NCI-H1092 treated with DMSO at 0.1 percent for 48 hours (cell line): ENCODE results near the gene SLC22A31.
"Not testable (repeated sequence)": the region's sequence is repeated elsewhere in the genome, so short reads cannot be mapped to it uniquely, and the experiment has no call there.

Experiments used
- DNase-seq: peaks from one replicate; lab custom pipeline; 2025; lab: John Stamatoyannopoulos, UW

SLC22A31 gene

DNA sequence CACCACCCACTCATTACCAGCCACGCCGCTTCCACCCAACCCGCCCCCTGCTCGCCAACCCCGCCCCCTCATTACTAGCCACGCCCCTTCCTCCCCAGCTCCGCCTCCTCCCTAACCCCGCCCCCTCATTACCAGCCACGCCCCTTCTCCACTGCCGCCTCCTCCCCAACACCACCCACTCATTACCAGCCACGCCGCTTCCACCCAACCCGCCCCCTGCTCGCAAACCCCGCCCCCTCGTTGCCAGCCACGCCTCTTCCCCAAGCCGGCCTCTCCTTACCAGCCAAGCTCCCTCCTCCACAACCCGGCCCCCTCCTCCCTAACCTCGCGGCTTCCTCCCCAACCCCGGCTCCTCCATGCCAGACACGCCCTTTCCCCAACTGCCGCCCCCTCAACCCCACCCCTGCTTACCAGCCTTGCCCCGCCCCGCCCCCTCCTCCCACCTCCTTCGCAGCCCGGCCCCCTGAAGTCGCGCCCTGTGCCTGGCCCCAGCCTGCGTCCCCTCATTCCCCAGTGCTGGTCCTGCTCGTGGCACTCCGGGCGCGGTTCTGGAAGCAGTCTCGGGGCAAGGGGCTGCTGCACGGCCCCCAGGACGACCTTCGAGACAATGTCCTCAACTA, 7.3 kb downstream of the SLC22A31 start:
- DNase-seq = no peak

DNA sequence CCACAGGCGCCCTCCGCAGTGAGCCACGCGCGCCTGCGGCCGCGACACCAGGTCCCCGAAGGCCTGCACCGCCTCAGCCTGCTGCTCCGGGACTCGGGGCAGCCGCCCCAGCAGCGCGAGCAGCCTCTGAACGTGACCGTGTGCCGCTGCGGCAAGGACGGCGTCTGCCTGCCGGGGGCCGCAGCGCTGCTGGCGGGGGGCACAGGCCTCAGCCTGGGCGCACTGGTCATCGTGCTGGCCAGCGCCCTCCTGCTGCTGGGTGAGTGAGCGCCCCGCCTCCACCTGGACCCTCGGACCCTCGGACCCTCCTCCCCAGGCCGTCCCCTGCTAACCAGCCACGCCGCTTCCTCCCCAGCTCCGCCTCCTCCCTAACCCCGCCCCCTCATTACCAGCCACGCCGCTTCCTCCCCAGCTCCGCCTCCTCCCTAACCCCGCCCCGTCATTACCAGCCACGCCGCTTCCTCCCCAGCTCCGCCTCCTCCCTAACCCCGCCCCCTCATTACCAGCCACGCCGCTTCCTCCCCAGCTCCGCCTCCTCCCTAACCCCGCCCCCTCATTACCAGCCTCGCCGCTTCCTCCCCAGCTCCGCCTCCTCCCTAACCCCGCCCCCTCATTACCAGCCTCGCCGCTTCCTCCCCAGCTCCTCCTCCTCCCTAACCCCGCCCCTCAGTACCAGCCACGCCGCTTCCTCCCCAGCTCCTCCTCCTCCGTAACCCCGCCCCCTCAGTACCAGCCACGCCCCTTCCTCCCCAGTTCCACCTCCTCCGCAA, 8.0 kb downstream of the SLC22A31 start:
- DNase-seq = peak; percentile 18

DNA sequence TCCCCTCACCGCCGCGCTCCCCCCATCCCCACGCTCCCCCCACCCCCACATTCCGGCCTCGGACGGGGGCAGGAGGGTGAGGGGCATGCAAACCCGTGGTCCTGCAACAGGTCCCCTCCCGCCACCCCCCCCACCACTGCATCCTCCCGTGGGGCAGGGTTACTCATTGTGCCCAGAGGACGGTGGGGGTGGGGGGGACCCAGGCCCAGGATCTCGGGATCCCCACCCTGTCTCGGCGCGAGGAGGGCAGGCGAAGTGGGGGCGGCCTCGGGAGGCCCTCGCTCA, 8.5 kb downstream of the SLC22A31 start:
- DNase-seq = no peak

DNA sequence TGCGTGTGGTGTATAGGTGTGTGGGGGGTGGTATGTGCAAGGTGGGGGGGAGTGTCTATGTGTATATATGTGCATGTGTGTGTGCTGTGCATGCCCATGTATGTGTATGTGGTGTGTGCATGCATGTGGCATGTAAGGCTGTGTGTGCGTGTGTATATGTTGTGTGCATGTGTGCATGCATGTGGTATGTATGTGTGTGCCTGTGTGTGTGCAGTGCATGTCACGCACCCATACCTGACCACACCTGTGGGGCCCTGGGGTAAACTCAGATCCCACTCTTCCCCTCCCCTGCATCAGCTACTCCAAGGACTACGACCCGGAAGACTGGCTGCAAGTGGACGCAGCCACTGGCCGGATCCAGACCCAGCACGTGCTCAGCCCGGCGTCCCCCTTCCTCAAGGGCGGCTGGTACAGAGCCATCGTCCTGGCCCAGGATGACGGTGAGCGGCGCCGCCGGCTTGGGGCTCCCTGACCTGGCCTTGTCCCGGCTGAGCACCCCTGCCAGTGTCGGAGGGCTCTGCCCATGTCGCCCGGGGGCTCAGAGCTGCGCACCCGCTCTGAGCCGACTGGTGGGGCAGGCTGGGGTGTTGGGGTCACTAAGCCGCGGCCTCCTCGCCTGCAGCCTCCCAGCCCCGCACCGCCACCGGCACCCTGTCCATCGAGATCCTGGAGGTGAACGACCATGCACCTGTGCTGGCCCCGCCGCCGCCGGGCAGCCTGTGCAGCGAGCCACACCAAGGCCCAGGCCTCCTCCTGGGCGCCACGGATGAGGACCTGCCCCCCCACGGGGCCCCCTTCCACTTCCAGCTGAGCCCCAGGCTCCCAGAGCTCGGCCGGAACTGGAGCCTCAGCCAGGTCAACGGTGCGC, 9.1 kb downstream of the SLC22A31 start:
- no peak for DNase-seq

DNA sequence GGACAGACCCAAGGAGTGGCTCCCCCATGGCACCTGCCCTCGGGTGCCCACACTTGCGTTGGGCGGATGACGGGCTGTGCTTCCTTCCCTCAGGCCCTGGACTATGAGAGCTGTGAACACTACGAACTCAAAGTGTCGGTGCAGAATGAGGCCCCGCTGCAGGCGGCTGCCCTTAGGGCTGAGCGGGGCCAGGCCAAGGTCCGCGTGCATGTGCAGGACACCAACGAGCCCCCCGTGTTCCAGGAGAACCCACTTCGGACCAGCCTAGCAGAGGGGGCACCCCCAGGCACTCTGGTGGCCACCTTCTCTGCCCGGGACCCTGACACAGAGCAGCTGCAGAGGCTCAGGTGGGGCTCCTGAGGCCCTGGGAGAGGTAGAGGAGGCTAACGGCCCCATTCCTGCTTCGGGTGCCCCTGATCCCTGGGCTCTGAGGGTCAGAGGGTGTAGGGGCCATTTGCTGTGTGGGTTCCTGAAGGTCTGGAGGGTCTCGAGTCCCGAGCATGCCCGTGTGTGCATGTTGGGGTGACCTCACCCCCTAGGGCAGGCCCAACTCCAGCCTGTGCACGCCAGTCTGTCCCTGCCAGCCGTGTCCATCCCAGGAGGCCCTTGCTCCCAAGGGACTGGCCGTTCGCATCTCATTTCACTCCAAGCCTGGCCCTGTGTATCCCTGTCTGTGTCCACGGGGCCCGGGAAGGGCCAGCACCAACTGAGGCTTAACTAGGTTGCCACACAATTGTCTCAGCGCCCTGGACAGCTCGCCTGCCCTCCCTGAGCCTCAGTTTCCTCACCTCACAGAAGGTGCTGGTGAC, 10.0 kb downstream of the SLC22A31 start:
- no peak for DNase-seq

DNA sequence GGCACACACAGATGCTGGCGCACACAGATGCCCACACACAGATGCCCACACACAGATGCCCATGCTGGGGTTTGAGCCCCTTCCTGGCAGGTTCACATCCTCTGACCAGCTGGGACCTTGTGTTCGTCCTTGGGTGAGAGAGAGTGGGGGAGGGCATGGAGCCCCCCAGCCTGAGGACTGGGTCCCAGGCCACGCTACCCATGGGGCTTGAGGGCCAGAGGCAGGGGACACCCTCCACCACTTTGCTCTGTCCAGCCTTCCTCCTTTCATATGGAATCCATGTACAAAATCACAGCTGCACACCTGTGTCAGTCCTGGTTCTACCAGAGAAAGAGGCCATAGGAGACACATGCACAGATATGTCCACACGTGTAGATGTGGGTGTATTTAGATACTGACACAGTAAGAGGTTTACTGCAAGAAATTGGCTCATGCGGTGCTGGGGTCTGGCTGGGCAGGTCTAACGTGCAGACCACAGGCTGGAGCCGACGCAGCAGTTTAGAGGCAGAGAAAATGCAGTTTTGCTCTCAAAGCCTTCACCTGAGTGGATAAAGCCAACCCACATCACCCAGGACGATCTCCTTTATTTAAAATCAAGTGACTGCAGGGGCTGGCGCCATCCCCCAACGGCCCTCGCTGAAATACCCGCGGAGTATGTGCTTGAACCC, 10.8 kb downstream of the SLC22A31 start:
- no peak for DNase-seq

DNA sequence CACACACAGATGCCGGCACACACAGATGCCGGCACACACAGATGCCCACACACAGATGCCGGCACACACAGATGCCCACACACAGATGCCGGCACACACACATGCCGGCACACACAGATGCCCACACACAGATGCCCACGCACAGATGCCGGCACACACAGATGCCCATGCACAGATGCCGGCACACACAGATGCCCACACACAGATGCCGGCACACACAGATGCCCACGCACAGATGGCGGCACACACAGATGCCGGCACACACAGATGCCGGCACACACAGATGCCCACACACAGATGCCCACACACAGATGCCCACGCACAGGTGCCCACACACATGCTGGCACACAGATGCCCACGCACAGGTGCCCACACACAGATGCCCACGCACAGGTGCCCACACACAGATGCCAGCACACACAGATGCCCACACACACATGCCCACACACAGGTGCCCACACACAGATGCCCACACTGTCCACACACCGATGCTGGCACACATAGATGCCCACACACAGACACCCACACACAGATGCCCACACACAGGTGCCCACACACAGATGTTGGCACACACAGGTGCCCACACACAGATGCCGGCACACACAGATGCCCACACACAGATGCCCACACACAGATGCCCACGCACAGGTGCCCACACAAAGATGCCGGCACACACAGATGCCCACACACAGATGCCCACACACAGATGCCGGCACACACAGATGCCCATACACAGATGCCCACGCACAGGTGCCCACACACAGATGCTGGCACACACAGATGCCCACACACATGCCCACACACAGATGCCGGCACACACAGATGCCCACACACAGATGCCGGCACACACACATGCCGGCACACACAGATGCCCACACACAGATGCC, 11.6 kb downstream of the SLC22A31 start:
- not testable (repeated sequence) for DNase-seq

DNA sequence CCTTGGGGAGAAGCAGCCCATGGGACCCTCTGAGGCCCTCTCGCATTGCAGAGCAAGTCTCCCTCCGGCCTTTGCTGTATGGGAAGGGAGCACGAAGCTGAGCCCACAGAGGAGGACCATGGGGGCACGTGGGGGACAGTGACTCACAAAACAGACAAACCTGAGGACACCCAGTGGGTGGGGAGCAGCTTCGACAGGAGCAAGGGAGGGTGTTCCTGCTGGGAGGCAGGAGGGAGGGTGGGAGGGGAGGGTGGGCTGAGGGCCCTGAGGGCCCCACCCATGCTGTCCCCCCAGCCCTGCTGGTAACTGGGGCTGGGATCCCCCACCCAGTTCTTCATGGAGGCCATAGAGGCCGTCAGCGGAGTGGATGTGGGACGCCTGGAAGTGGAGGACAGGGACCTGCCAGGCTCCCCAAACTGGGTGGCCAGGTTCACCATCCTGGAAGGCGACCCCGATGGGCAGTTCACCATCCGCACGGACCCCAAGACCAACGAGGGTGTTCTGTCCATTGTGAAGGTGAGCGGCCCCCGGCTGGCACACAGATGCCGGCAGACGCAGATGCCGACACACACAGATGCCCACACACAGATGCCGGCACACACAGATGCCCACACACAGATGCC, 12.5 kb downstream of the SLC22A31 start:
- DNase-seq = no peak

DNA sequence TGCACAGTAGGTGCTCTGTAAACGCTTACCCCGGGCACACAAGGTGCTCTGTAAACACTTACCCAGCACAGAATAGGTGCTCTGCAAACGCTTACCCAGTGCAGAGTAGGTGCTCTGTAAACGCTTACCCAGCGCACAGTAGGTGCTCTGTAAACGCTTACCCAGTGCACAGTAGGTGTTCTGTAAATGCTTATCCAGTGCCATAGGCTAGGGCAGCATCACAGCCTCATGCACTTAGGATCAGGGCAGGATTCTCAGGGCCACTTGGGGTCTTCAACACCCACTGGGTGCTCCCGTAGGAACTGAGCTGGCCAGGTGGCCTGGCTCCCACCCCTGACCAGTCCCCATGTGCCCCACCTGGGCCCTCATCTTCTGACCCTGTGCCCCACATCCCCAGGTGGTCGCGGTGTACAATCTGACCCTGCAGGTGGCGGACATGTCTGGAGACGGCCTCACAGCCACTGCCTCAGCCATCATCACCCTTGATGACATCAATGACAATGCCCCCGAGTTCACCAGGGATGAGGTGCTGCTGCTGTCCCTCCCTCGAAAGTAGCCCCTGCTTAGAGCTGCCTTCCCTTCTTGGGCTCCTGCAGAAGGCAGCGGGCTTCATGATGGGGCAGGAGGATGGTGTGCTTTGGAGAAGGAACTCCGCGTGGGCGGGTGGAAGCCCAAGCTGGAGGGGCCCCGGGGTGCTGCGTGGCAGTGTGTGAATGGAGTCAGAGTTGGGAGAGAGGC, 13.1 kb downstream of the SLC22A31 start:
- no peak for DNase-seq

DNA sequence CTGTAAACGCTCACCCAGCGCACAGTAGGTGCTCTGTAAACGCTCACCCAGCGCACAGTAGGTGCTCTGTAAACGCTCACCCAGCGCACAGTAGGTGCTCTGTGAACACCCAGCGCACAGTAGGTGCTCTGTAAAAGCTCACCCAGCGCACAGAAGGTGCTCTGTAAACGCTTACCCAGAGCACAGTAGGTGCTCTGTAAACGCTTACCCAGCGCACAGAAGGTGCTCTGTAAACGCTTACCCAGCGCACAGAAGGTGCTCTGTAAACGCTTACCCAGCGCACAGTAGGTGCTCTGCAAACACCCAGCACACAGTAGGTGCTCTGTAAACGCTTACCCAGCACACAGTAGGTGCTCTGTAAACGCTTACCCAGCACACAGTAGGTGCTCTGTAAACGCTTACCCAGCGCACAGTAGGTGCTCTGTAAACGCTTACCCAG, 13.7 kb downstream of the SLC22A31 start:
- DNase-seq = not testable (repeated sequence)

DNA sequence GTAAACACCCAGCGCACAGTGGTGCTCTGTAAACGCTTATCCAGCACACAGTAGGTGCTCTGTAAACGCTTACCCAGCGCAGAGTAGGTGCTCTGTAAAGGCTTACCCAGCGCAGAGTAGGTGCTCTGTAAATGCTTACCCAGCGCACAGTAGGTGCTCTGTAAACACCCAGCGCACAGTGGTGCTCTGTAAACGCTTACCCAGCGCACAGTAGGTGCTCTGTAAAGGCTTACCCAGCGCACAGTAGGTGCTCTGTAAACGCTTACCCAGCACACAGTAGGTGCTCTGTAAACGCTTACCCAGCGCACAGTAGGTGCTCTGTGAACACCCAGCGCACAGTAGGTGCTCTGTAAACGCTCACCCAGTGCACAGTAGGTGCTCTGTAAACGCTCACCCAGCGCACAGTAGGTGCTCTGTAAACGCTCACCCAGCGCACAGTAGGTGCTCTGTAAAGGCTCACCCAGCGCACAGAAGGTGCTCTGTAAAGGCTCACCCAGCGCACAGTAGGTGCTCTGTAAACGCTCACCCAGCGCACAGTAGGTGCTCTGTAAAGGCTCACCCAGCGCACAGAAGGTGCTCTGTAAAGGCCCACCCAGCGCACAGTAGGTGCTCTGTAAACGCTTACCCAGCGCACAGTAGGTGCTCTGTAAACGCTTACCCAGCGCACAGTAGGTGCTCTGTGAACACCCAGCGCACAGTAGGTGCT, 14.3 kb downstream of the SLC22A31 start:
- not testable (repeated sequence) for DNase-seq

DNA sequence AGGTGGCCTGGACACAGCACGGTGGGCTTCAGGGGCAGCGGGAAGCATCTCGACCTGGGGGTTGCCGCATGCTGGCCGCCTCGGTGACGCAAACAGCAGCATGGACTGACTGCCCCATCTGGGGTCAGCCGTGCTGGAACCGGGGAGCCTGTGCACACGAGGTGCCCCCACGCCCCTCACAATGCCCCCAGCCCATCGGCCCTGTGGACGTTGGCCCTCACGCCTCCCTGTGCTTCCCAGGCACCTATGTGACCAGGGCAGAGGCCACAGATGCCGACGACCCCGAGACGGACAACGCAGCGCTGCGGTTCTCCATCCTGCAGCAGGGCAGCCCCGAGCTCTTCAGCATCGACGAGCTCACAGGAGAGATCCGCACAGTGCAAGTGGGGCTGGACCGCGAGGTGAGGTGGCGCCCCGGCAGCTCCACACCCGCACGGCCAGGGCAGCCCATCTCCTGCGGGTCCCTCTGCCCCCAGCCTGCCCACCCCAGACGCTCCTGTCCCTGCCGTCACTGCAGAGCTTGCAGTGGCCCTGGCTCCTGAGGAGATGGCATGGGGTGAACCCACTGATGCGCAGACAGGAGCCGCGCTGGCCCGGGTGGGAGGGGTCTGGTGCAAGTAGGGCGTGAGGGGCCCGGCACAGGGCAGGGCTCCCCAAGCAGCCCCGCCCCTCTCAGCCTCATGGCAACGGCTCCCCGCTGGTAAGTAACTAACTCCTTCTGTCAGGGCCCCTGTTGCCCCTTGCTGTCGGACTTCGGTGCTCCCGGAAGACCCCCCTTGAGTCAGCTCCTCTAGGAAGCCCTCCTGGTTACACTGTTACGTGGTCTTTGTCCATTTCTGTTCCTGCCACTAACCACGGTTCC, 15.2 kb downstream of the SLC22A31 start:
- no peak for DNase-seq

DNA sequence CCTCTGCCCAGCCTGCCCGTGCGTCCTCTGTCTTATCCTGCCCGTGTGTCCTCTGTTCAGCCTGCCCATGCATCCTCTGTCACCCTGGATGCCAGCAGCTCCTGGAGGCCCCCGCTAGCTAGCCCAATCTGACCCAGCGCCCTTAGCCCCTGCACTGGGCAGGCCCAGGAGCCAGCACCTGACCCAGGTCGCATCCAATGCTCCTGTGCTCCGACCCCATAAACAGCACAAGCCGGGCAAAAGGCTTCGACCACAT, 15.7 kb downstream of the SLC22A31 start:
- no peak for DNase-seq

DNA sequence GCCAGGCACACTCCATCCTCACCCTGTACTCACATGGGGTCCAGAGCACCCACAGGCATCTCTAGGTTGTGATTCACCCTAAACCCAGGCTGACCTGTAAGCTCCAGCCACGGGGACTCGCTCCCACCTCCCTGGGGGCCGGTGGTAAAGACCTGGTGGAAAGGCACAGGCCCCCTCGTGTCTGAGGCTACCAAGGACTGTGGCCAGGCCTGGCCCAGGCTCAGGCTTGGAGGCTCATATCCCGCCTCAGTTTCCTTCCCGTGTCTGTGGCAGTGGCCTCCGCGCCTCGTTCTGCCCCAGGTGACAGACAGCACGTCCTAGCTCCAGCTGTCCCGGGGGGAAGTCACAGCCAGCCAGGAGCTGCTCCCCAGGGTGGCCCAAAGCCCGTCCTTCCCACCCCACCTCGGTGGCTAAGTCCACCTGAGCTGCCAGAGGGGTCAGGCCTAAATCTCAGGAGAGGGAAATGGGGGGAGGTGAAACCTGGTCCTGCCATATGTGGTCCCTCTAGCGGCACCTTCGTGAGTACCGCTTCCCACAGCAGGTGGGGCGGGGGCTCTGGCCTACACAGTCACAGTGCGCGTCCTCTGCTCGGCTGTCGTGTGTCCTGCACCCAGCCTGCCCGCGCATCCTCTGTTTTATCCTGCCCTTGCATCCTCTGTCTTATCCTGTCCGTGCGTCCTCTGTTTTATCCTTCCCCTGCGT, 16.2 kb downstream of the SLC22A31 start:
- no peak for DNase-seq

DNA sequence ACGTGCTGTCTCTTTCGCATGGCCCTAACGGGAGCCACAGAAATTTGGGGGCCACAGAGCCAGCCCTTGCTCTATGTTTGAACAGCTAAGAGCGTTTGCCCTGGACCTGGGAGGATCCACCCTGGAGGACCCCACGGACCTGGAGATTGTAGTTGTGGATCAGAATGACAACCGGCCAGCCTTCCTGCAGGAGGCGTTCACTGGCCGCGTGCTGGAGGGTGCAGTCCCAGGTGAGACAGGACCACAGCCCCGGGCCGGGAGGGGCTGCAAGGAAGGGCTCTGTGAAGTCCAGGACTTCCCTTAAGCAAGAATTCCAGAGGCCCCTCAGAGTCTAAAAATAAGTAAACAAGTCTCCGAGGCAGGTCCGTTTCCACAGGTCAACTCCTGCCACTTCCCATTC, 16.9 kb downstream of the SLC22A31 start:
- no peak for DNase-seq

DNA sequence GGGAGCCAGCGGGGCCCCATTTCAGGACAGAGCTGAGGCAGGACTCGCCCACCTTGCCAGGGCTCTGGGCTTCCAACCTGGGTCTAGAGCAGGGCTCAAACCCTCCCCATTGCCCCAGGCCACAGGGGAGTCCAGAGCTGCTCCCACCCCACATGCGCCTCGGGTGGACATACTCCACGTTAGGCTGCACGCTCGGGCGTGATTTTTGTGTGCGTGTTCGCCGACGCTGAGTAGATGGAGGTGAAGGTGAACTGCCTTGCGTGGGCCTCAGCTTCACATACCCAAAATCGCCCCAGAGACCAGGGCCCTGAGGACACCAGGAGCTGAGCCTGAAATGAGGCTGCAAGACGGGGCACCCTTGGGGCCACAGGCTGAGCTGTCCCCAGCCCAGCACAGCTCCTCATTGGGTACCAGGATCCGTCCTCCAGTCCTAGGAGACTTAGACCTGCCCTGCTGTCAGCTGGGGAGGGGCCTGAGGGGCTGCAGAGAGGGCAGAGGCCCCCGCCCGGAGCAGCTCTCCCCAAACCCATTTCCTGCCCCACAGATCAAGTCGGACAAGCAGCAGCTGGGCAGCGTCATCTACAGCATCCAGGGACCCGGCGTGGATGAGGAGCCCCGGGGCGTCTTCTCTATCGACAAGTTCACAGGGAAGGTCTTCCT, 20.6 kb downstream of the SLC22A31 start:
- DNase-seq = no peak

DNA sequence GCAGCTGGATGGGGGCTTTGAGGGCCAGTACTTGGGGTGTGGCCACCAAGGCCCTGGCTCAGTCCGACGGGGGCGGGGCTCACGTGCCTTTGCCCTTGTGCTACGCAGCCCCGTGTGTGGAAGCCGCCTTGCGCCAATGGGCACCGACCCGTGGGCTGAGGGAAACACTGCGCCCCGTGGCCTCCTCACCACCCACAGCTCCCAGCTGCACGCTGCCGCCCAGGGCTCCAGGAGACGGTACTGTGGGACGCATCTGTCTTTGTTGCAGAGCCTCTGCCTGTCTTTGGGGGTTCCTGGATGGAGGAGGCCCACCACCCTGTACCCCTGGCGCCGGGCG, 21.2 kb downstream of the SLC22A31 start:
- no peak for DNase-seq
